HG03159 (cell line): ENCODE data around the gene CHI3L1.

ENCODE experiments used
- ATAC-seq: cut with Tn5 transposase; IDR thresholded peaks from one replicate; pipeline ENCODE4 v1.9.1; 2021; ENCODE audit warnings: mild to moderate bottlenecking, moderate library complexity; ENCODE audit not compliant: unreplicated experiment

The CHI3L1 gene

GRCh38 chr1:203137324-203137723 lies 49.2 kb downstream of the CHI3L1 start:
- ATAC-seq, result no peak

GRCh38 chr1:203136409-203137042 lies 50.0 kb downstream of the CHI3L1 start:
- no peak for ATAC-seq

- ATAC-seq, result no peak
Measured at GRCh38 chr1:203135636-203136305, 50.7 kb downstream of the CHI3L1 start.

GRCh38 chr1:203133970-203134725 lies 52.4 kb downstream of the CHI3L1 start:
- no peak for ATAC-seq

GRCh38 chr1:203131548-203132200 lies 54.8 kb downstream of the CHI3L1 start:
- no peak for ATAC-seq

GRCh38 chr1:203130358-203130985 lies 56.0 kb downstream of the CHI3L1 start:
- ATAC-seq, result no peak

- no peak for ATAC-seq
Measured at GRCh38 chr1:203129501-203130231, 56.8 kb downstream of the CHI3L1 start.
